NCI-H1694 (cell line): ENCODE measurements around the gene COMT.

ENCODE experiments used
- DNase-seq: peaks from one replicate; lab custom pipeline; 2025; lab: John Stamatoyannopoulos, UW

Gene COMT

GRCh38 chr22:19982991-19983578 is 41.5 kb downstream of the COMT start:
- DNase-seq, result no peak

DNA sequence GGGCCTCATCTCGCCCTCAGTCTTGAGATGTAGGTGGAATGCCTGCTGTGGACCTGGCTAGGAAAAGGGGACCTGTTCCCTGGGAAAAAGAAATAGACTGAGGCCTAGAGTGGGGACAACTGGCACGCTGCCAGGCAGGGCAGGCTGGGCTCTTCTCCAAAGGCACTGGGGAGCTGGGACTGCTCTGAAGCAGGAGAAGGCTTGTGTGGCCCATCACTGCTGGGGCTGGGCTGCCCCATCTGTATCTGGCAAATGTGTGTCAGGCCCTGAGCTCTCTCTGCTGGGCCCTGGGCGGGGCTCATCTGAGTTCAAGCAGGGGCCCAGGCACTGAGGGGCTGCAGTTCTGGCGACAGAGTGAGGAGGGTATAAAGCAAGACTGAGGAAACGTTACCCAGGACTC is 42.2 kb downstream of the COMT start:
- DNase-seq, result no peak

- peak; percentile 60 for DNase-seq
Measured at GRCh38 chr22:19984201-19984753, 42.7 kb downstream of the COMT start.

- DNase-seq, result no peak
Measured at GRCh38 chr22:19984851-19985811, 43.6 kb downstream of the COMT start.

GRCh38 chr22:19986011-19986409 is 44.4 kb downstream of the COMT start:
- DNase-seq, result no peak

GRCh38 chr22:19986410-19987341 is 45.1 kb downstream of the COMT start:
- DNase-seq, result no peak

DNA sequence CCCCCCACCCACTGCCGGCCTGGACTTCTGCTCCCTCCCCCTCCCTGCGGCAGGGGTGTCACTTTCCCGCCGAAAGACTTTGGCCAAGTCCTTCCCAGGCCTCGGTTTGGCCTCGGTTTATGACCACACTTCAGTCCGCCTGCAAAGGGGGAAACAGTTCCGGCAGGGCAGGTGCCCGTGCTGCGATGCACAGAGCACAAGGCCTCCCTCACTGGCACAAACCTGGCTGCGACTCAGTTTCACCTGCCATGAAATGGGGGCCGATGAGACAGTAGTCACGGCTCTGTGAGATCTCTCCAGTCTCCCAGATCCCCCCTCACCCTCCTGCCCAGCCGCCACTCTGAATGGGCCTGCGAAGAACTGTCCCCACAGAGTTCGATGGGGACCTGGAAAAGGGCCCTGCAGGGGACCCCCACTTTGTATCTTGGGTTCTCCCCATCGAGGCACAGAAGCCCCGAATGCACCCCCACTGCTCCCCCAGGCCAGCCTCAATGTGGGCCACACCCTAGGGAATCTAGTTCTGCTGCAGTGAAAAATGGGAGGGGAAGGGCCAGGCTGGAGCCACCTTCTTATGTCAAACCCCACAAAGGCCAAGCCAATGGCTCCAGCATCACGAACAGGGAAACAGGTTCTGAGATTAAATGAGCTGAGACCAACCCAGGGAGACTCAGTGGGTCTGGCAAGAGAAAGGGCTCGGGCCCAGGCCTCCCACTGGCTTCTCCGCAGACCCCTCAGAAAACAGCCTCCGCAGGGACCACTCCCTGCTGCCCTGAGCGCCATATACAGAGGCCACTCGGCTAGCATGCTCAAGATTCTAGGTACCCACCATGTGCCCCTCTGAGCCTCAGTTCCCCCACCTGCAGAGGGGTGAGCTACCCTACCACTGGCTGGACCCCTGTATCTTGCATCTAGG is 46.1 kb downstream of the COMT start:
- no peak for DNase-seq

DNA sequence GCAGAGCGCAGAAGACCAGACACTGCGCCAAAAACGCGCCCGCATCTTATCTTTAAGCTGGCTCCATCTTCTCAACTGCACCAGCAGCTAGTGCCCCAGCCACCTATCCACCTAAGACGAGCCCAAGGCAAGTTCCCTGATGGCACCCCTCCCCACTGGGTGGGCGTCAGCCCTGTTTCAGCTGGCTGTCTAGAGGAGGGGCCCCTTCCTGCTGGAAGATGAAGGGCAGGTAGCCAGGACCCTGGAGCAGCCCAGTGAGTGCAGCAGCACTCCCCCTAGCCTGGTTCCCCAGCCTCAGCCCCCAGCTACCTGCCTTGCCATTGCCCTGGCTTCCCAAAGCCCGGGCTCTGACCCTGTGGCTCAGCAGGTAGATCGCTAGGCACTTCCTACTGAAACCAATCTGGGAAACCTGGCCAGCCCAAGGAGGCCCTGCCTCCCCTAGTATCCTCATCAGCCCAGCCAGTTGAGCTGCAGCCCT is 46.8 kb downstream of the COMT start:
- no peak for DNase-seq

GRCh38 chr22:19988965-19989724 is 47.6 kb downstream of the COMT start:
- DNase-seq, result no peak

- no peak for DNase-seq
Measured at GRCh38 chr22:19989725-19990067, 48.1 kb downstream of the COMT start.

DNA sequence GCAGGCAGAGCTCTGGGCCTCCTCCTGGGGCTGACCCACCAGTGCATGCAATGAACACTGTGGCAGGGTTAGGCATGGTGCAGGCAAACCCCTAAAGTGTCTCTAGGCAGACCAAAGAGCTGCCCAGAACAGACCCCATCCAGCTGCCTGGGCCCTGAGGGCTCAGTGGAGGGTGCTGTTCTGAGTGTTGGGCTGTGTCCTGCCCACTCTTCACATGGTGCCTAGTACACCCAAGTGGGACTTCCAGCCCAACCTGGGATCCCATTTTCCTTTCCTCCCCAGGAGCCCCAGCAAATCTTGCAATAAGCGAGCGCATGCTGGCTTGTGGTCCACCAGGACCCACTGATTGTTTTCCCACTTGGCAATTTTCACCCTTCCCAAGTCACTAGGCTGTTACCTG is 48.6 kb downstream of the COMT start:
- DNase-seq, result no peak

GRCh38 chr22:19990609-19991394 is 49.2 kb downstream of the COMT start:
- DNase-seq, result no peak

- no peak for DNase-seq
Measured at GRCh38 chr22:19991395-19991644, 49.7 kb downstream of the COMT start.

GRCh38 chr22:19991645-19992451 is 50.3 kb downstream of the COMT start:
- no peak for DNase-seq

DNA sequence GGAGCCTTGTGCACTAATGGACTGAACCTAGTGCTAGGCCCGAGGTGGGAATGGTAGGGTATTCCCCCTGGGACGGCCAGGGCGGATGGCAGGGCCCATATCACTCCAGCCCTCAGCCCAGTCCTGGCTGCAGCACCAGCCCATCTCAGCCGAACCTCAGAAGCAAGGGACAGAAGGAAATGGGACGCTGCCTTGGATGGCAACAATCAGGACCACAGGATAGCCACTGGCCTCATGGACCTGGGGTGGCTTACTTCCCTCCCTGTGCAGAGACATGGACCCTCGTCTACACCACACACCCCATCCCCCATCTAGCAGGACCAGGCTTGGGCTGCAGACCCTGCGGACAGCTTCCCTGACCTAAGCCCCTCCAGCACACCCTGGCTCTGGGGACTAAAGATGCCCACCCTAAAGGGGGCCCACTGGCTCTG is 50.9 kb downstream of the COMT start:
- DNase-seq, result no peak

DNA sequence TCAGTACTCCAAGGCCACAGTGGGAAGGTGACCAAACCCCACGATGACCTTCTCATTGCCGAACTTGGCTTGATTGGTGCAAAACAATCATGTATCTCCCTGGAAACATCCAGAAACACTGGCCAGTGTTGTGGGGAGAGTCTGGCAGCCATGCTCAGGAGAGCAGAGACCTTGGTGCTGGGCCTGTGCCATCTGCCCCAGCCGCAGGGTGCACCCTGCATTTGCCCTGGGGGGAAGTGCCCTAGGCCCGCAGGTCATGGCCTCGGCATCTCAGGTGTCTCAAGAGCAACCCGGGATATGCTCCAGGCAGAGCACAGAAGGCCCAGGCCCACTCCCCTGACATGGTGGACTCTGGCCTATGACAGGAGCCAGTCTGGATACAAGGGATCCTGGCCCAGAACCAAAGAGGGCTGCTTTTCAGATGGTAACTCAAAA is 51.4 kb downstream of the COMT start:
- DNase-seq, result no peak

GRCh38 chr22:19993926-19994325 is 52.4 kb downstream of the COMT start:
- no peak for DNase-seq

- no peak for DNase-seq
Measured at GRCh38 chr22:19994851-19995610, 53.5 kb downstream of the COMT start.
